Transverse colon (tissue), 4 donors: Measurements from ENCODE around the gene PAK6. TPM values are rescaled to one million over a fixed set of nuclear protein-coding genes. Genes with fewer than 3 reads are reported as not detected.

Experiments used
- DNase-seq: peaks from one replicate; pipeline ENCODE4 v3.0.0-alpha.2; 2019
- H3K27ac ChIP-seq, 4 donors: fragments of 200-600 bp; sonication (generic); 2 replicates each; pipeline ENCODE4 v1.5.1; 2016 to 2018; ENCODE audit warnings: inconsistent platforms in 4 of 4
- H3K27me3 ChIP-seq: fragments of 200-600 bp; sonication (generic); 2 replicates; pipeline ENCODE4 v1.5.1; 2017; ENCODE audit warnings: inconsistent platforms
- H3K36me3 ChIP-seq, 4 donors: fragments of 200-600 bp; sonication (generic); 2 replicates each; pipeline ENCODE4 v1.5.1; 2017 to 2019; ENCODE audit warnings: inconsistent platforms in 4 of 4
- H3K4me1 ChIP-seq, 4 donors: fragments of 200-600 bp; sonication (generic); 2 replicates each; pipeline ENCODE4 v1.5.1; 2017 to 2020; ENCODE audit warnings: inconsistent platforms in 4 of 4
- H3K4me3 ChIP-seq, 4 donors: fragments of 200-600 bp; sonication (generic); 1 replicate in 1 of 4; 2 replicates in 3 of 4; pipeline versions ENCODE4 v1.5.1 to v1.6.1; 2017 to 2019; ENCODE audit warnings: inconsistent platforms in 4 of 4
- H3K9me3 ChIP-seq, 2 donors: fragments of 200-600 bp; sonication (generic); 2 replicates each; pipeline ENCODE4 v1.5.1; 2017 to 2019; ENCODE audit warnings: inconsistent platforms in 2 of 2
- CTCF ChIP-seq, 5 experiments: fragments of 200-600 bp in 3 of 5; fragments of 450-650 bp in 2 of 5; sonication (generic) in 3 of 5; IDR thresholded peaks; 1 replicate in 2 of 5; 2 replicates in 3 of 5; pipeline ENCODE4 v1.5.1; 2016 to 2017; ENCODE audit warnings: antibody characterized with exemption in 5 of 5, inconsistent platforms in 3 of 5, mild to moderate bottlenecking in 2 of 5, moderate library complexity in 1 of 5
- EP300 ChIP-seq: sonication (generic); formaldehyde crosslinking; IDR thresholded peaks from one replicate; pipeline ENCODE4 v1.6.1; 2017; ENCODE audit warnings: antibody characterized with exemption, low read depth
- POLR2A ChIP-seq: fragments of 450-650 bp; IDR thresholded peaks from one replicate; pipeline ENCODE4 v1.6.1; 2016; ENCODE audit warnings: antibody characterized with exemption, mild to moderate bottlenecking, moderate library complexity
- POLR2AphosphoS5 ChIP-seq, 3 donors: sonication (generic); formaldehyde crosslinking; IDR thresholded peaks; one replicate each; pipeline ENCODE4 v1.6.1; 2016; ENCODE audit warnings: antibody characterized with exemption in 3 of 3
- WGBS, 2 donors: methylation state at CpG; one replicate each; pipeline ENCODE4 v1.1.5; 2018; ENCODE audit warnings: low coverage in 1 of 2; 5-methylcytosine and 5-hydroxymethylcytosine counted together
- in situ Hi-C, 4 donors: fragments of 200-750 bp; cut with MboI; loops; one replicate each; pipeline versions ENCODE4 v1.15.0 to v1.15.1; 2017; ENCODE audit warnings: low sequenced_read_pairs in 3 of 4, low pct_ligation_motif_present in 1 of 4, low pct_unique_long_range_greater_than_20kb in 1 of 4
- intact Hi-C: fragments of 100-400 bp; cut with DNase I; formaldehyde crosslinking; loops from one replicate; pipeline ENCODE4 v1.15.1; 2023; ENCODE audit warnings: low total_unique reads
- total RNA-seq, 4 donors: library from RNA; depleted of rRNA; stranded (reverse); fragments of >200 nt; gene quantifications; one replicate each; pipeline ENCODE4 v1.1.0, GENCODE V29; 2016

Gene PAK6
- total RNA-seq, 4 donors from 2014 or later, result 3.0 to 7.5 (median 4.5) TPM

DNA sequence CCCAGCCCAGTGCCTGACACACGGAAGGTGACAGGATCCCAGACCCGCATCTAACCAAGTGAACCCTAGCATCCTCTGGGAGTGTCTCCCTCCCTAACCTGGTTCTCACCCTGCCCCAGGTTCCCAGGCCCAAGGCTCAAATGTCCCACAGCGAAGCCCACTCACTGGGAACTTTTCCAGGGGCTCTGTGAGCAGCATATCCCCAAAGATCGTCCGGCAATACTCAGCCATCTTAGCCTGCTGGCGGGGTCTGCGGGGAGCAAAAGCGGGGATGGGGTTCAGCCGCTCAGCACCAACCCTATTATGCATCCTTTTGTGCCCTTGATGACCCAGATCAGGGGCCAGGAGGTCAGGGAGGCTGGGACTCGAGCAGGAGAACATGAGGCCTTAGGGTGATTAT lies 58.5 kb downstream of the PAK6 start:
- Histone ChIP-seq H3K27ac (no peak overlapping the region), H3K4me1 (no peaks in the 10 kb centered on the region), H3K9me3 (no peaks in the 10 kb centered on the region), H3K36me3 (no peaks in the 10 kb centered on the region), H3K4me3 (no peak overlapping the region), H3K27me3 (peaks cover under 1% of the 10 kb centered on the region)
- in situ Hi-C loops (no loop called here), intact Hi-C loops (no loop called here)
- WGBS, 2 donors, result 96% methylated on average over 10 of the region's 10 CpGs; no CpG with 5 or more reads in 1 of the 2 donors
- TF ChIP-seq POLR2AphosphoS5 (IDR thresholded peaks at IDR 0.05) (no peak), EP300 (no peak), CTCF (IDR thresholded peaks at IDR 0.05) (no peak), POLR2A (no peak)
- no peak for DNase-seq

GRCh38 chr15:40298216-40298935 lies 59.5 kb downstream of the PAK6 start:
- WGBS, 2 donors, result 90 to 96% methylated on average over 2 to 17 of the region's 17 CpGs
- H3K27ac ChIP-seq, result no peak overlapping the region
- in situ Hi-C loops, result no loop called here
- H3K9me3 ChIP-seq, result no peaks in the 10 kb centered on the region
- intact Hi-C loops, result no loop called here
- TF ChIP-seq CTCF (IDR thresholded peaks at IDR 0.05), result no peak
- no peak for TF ChIP-seq EP300
- TF ChIP-seq POLR2AphosphoS5 (IDR thresholded peaks at IDR 0.05), result no peak
- no peak for TF ChIP-seq POLR2A
- H3K4me1 ChIP-seq, result no peaks in the 10 kb centered on the region
- no peak overlapping the region for H3K4me3 ChIP-seq
- no peaks in the 10 kb centered on the region for H3K36me3 ChIP-seq
- H3K27me3 ChIP-seq, result no peaks in the 10 kb centered on the region
- no peak for DNase-seq

GRCh38 chr15:40300367-40300766 lies 61.5 kb downstream of the PAK6 start:
- Histone ChIP-seq H3K27me3 (no peaks in the 10 kb centered on the region), H3K4me1 (no peaks in the 10 kb centered on the region), H3K27ac (no peak overlapping the region), H3K4me3 (no peak overlapping the region), H3K9me3 (no peaks in the 10 kb centered on the region), H3K36me3 (no peaks in the 10 kb centered on the region)
- in situ Hi-C loops, result loop anchor here in 1 of 4 donors (25.0 kb wide), 1 partner anchor 112 kb away; the partner anchor contains the start of gene IVD
- intact Hi-C loops, result no loop called here
- TF ChIP-seq POLR2A, result no peak
- TF ChIP-seq CTCF (IDR thresholded peaks at IDR 0.05), result no peak
- no peak for TF ChIP-seq EP300
- TF ChIP-seq POLR2AphosphoS5 (IDR thresholded peaks at IDR 0.05), result no peak
- WGBS, 2 donors, result 89 to 93% methylated on average over 2 of the region's 2 CpGs
- no peak for DNase-seq

GRCh38 chr15:40300771-40301170 lies 61.9 kb downstream of the PAK6 start:
- Histone ChIP-seq H3K27ac (no peak overlapping the region), H3K27me3 (no peaks in the 10 kb centered on the region), H3K4me1 (peaks cover 0 to under 1% (median 0%) of the 10 kb centered on the region in 4 donors), H3K36me3 (no peaks in the 10 kb centered on the region), H3K4me3 (no peak overlapping the region), H3K9me3 (no peaks in the 10 kb centered on the region)
- no peak for DNase-seq
- whole genome bisulfite sequencing, 2 donors, result 100% methylated on average over 2 of the region's 2 CpGs; no CpG with 5 or more reads in 1 of the 2 donors
- in situ Hi-C loops, result loop anchor here in 1 of 4 donors (25.0 kb wide), 1 partner anchor 112 kb away; the partner anchor contains the start of gene IVD
- TF ChIP-seq POLR2AphosphoS5 (IDR thresholded peaks at IDR 0.05) (no peak), CTCF (IDR thresholded peaks at IDR 0.05) (no peak), POLR2A (no peak), EP300 (no peak)
- intact Hi-C loops, result no loop called here
